GM19438 (cell line): ENCODE results near the gene TCP11.

Experiments
- ATAC-seq: cut with Tn5 transposase; IDR thresholded peaks from one replicate; pipeline ENCODE4 v1.9.1; 2021; ENCODE audit warnings: low read depth; ENCODE audit not compliant: unreplicated experiment

Gene TCP11

DNA sequence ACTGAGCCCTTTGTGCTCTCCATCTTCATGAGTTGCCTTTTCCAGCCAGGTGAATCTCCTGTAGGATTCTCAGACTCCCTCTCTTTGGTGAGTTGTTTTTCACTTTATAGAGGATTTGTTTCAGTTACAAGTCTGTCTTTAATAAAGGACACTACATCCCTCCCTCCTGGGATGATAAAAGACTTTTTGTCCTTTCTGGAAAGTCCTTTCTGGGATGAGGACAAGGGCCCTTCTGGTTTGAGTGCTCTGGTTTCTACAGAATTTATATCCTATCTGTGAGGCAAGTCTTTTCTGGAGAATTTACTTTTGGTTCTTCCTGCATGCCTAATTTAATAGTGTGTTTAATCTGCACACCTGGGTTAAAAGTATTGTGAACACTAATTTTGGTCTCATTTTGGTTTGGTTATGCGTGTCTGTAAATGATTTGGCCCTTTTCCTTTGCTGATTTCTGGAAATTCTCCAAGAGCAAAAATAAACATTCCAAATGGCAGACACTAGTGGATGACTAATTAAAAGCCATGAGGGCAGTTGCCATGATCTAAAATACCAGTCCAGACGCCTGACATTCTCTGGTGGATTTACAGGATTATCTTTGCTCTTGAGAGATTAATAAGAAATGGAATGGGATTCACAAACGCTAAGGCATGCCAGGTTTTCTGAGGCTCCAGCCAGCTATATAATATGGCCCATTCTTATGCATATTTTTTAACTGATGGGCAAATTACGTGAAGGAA lies 44.8 kb downstream of the TCP11 start:
- no peak for ATAC-seq

- no peak for ATAC-seq
Measured at GRCh38 chr6:35094183-35094582, 47.0 kb downstream of the TCP11 start.

DNA sequence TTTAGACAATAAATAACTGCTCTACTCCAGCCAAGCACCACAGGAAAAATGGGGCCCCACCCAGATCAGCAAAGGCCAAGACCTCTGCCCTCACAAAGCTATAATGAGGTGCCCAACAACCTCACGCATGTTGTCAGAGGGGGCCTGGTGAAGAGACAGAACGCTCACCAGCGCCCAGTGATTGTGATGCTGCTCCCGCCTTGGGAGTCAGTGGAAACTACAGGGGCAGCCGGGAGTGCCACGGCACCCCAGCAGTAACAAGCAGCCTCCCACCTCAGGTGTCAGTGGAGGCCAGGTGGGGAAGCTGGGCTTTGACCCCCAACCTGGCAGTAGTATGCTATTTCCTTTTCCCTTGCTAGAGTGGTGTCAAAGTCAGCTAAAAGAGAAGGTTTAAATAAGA lies 47.4 kb downstream of the TCP11 start:
- ATAC-seq, result no peak

- ATAC-seq, result no peak
Measured at GRCh38 chr6:35093118-35093445, 48.1 kb downstream of the TCP11 start.

- ATAC-seq, result no peak
Measured at GRCh38 chr6:35092362-35093117, 48.6 kb downstream of the TCP11 start.

GRCh38 chr6:35091346-35092083 lies 49.6 kb downstream of the TCP11 start:
- ATAC-seq, result no peak

DNA sequence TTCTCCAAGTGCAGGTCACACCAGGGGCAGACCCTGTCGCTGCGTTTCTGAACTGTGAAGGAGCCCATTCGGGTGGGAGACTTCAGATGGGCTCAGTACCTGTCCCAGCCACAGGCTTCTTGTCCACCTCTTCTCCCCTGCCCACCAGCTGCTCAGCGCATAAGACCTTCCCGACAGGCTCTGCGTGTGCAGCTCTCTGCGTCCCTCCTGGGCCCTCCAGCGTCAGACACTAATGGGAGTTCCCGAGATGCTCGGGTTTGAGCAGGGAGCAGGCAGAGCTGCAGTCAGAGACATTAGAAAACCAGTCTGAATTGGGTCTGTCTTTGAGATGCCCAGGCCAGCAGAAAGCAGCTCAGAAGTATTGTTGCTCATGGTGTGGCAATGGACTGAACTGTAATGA lies 50.4 kb downstream of the TCP11 start:
- ATAC-seq, result no peak

DNA sequence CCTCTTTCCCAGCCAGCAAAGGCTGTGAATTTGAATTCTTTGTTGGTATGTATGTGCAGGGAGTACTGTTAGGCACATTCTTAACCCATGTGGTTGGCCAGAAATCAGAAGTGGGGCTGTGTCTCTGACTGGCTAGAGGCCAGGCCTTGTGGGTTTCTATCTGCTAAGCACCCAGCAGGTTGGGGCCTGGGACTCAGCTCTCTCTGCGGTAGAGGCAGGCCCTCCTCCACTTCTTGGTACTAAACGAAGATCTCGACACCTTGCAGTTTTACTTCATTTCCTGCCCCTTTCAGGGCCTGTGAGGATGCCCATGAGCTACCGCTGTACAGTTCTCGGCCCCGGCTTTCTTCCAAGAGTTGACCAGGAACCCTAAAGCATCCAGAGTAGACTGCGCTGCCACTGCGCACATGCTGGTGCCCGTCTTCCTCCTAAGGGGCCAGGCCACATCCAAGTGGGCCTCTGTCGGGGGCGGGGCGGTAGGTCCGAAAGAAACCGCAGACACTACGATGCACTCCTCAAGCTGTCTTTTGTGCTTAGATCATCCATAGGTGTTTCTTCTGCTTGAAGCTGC lies 51.1 kb downstream of the TCP11 start:
- ATAC-seq, result no peak

DNA sequence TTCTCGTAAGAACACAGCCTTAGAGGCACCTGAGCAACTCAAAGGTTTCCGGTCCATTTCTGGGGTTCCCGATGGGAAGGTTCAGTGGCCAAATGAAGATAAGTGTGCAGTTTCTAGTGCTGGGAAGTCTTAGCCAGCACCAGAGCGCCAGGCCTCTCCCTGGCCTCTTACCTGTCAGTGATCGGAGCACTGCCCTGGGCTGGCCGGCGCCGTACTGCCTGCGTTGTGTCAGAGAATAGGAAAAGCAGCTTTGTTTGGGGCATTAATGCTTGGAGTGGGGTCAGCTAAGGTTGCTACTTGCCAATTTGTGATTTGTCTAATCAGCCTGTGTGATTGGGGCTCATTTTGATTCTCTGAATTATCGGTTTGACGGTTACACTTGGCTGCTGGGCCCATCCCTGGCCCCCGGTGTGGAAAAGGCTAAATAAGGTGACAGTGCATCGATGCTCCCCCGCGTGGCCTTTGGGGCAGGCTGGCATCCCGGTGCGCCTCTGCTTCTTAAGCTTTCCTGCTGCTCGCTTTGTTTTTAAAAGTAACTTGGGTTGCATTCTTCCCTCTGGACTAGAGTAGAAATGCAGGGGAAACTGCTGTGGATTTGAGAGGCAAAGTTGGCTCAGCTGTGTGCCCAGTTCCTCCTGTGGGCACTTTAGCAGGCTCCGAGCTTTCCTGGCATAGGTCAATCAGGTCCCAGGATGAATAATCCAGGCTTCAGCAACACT lies 51.8 kb downstream of the TCP11 start:
- no peak for ATAC-seq

DNA sequence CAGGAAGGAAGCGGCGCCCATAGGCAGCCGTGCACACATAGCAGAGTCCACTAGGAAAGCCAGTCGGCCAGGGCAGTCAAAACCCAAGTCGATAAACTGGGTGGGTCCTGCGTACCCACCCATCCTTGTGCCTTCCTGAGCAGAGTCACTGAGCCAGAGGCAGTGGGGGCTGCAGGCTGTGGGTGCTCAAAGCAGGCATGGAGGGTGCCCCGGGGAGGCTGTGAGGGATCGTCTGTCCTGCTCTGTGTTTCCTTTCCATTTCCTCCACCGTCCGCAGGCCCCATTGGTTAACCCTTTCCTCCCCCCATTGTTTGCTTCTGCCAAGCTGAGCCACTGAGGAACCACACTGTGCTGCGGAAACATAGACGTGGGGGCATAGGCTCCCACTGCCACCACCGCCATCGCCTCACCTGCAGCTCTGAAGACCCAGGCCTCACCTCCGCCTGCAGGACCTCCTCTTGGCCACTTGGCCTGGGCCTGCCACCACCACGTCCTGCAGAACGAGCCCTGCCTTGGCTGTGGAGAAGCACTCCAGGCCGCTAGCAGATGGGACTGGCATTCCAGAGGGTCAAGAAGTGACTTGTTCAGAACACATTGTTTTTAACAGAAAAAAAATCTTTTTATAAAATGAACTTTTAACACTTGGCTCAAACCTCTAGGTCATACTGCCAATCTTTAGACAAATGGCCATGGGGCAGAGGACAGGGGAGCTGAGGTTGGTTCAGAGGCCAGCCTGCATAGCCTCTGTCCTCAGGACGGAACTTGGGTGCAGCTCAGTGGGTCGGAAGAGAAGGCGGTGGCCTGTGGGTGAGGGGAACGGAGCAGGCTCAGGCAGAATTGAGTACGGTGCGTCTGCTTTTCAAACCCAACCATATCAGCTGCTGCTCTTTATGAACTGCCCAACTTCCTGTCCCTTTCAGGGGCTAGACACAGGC lies 52.6 kb downstream of the TCP11 start:
- no peak for ATAC-seq

GRCh38 chr6:35087361-35088280 lies 53.5 kb downstream of the TCP11 start:
- ATAC-seq, result no peak

- ATAC-seq, result no peak
Measured at GRCh38 chr6:35086636-35087360, 54.3 kb downstream of the TCP11 start.

DNA sequence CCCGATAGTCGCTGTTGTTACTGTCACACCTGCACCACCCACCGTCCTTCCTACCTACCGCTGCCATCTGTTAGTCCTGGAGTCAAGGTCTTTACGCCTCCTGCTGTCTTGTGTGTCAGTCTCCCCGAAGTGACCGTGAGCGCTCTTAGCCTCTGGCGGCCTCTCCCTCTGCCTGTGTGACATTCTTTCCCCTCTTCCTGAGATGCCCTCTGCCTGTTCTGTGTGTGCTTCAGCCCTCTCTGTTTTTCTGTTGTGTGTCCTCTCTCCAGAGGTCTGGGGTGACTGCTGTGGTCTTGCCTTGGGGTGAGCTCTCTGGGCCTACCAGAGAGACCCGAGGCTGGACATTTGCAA lies 54.9 kb downstream of the TCP11 start:
- ATAC-seq, result no peak

DNA sequence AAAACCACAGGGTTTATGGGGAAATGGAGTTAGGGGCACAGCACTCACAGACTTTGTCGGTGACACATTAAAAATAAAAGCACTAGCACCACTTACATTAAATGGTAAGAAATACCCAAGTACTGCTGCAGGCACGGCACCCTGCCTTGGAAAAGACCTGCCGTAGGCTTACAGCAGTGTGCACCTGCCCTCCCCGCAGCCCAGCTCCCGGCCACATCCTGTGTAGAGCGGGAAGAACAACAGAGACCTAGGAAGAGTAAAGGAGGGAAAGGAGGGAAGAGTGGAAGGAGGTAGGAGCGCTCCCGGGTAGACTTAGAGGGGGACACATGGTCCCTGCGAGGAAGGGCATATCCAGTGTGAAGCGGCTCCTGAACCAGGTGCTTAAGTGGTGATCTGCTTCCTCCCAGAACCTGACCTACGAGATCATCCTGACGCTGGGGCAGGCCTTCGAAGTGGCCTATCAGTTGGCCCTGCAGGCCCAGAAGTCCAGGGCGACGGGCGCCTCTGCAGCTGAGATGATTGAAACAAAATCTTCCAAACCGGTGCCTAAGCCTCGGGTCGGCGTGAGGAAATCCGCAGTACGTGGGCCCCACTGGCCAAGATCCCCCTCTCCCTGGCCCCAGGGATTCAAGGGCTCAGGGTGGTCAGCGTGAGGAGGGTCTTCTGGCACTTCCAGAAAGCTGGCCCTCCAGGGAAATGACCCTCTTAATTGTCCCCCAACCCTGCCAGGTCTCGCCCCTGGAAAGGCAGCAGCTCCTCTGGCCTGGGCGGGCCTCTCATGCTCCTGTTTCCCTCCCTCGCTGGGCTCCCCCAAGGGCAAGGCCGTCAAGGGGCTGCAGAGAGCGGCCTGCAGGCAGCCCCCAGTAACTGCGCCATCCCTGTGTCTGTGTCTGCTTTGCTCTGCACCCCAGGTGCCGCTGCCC lies 55.5 kb downstream of the TCP11 start:
- ATAC-seq, result no peak

- no peak for ATAC-seq
Measured at GRCh38 chr6:35084511-35085203, 56.5 kb downstream of the TCP11 start.

GRCh38 chr6:35084041-35084491 lies 57.1 kb downstream of the TCP11 start:
- ATAC-seq, result no peak
